Left lung (tissue), 10 donors: ENCODE data around the gene SEC22C. TPM values are rescaled to one million over a fixed set of nuclear protein-coding genes. Genes with fewer than 3 reads are reported as not detected.

Experiments
- ATAC-seq: fragments of 200-7000 bp; cut with Tn5 transposase; one replicate; pipeline ENCODE4 v1.9.1; 2020; ENCODE audit warnings: moderate library complexity
- DNase-seq, 4 donors: peaks; one replicate each; pipeline ENCODE4 v3.0.0-alpha.2; 2013 to 2020
- H3K27ac ChIP-seq, 2 donors: fragments of 200-600 bp; sonication (generic) in 1 of 2; one replicate each; pipeline versions ENCODE4 v1.5.0 to v1.8.0; 2020 to 2021
- H3K27me3 ChIP-seq, 2 donors: fragments of 200-600 bp; sonication (generic) in 1 of 2; one replicate each; pipeline versions ENCODE4 v1.5.0 to v1.8.0; 2020 to 2021
- H3K36me3 ChIP-seq, 2 donors: fragments of 200-600 bp; sonication (generic) in 1 of 2; one replicate each; pipeline versions ENCODE4 v1.5.0 to v1.8.0; 2020 to 2021
- H3K4me1 ChIP-seq, 2 donors: fragments of 200-600 bp; one replicate each; pipeline ENCODE4 v1.8.0; 2021
- H3K4me3 ChIP-seq, 2 donors: fragments of 200-600 bp; sonication (generic) in 1 of 2; one replicate each; pipeline versions ENCODE4 v1.5.0 to v1.8.0; 2020 to 2021; ENCODE audit warnings: mild to moderate bottlenecking in 1 of 2
- H3K9me3 ChIP-seq, 2 donors: fragments of 200-600 bp; sonication (generic) in 1 of 2; one replicate each; pipeline versions ENCODE4 v1.5.0 to v1.8.0; 2020 to 2021
- CTCF ChIP-seq, 2 donors: fragments of 200-600 bp; sonication (generic) in 1 of 2; IDR thresholded peaks; one replicate each; pipeline versions ENCODE4 v1.5.0 to v1.8.0; 2021; ENCODE audit warnings: antibody characterized with exemption in 2 of 2
- intact Hi-C, 2 donors: fragments of 100-400 bp; cut with DNase I; formaldehyde crosslinking; loops; one replicate each; pipeline versions ENCODE4 v1.11.2 to v1.14.2; 2022
- polyA plus RNA-seq, 6 donors: library from polyadenylated mRNA; unstranded; fragments of 120-200 nt; gene quantifications; one replicate each; pipeline ENCODE4 v1.2.1, GENCODE V29; 2013; ENCODE audit not compliant: insufficient read length in 6 of 6
- total RNA-seq, 2 donors: library from RNA; stranded (reverse); fragmentation: NEBNext Ultra II Directional; extraction: Animal tissue kit (Norgen Biotek cat#: 25700); gene quantifications; one replicate each; pipeline ENCODE4 v1.2.1, GENCODE V29; 2021
- donor health status: DM: no; HTN: yes; CAD: no.
- donor health status: DM: no; HTN: no; CAD: no.

Gene SEC22C
- total and polyA plus RNA-seq, 8 donors, result 40.9 to 55.2 (median 46.1) TPM

GRCh38 chr3:42505849-42506410 is 75.8 kb downstream of the SEC22C start:
- Histone ChIP-seq H3K4me1 (peaks cover 7 to 54% of the 10 kb centered on the region in 2 donors), H3K27me3 (peaks cover 7 to 27% of the 10 kb centered on the region in 2 donors), H3K27ac (peak overlapping the region in 1 of 2 donors; percentile 47), H3K9me3 (no peaks in the 10 kb centered on the region), H3K36me3 (no peaks in the 10 kb centered on the region), H3K4me3 (no peak overlapping the region)
- DNase-seq (peak in 1 of 4 donors; percentile 18), ATAC-seq (no peak)
- intact Hi-C loops, result no loop called here
- TF ChIP-seq CTCF (IDR thresholded peaks at IDR 0.05), result no peak

- Histone ChIP-seq H3K36me3 (no peaks in the 10 kb centered on the region), H3K4me1 (peaks cover 7 to 51% of the 10 kb centered on the region in 2 donors), H3K27me3 (peaks cover 8 to 33% of the 10 kb centered on the region in 2 donors), H3K9me3 (no peaks in the 10 kb centered on the region), H3K4me3 (peak overlapping the region in 1 of 2 donors; percentile 49), H3K27ac (peak overlapping the region in 1 of 2 donors; percentile 47)
- no peak for TF ChIP-seq CTCF (IDR thresholded peaks at IDR 0.05)
- intact Hi-C loops, result no loop called here
- no peak for ATAC-seq
- DNase-seq, result peak in 1 of 4 donors; percentile 25
Observed at GRCh38 chr3:42505128-42505848, 76.5 kb downstream of the SEC22C start.

- intact Hi-C loops, result no loop called here
- peak overlapping the region in 1 of 2 donors; percentile 49 for H3K4me3 ChIP-seq
- peaks cover 8 to 41% of the 10 kb centered on the region in 2 donors for H3K27me3 ChIP-seq
- peak overlapping the region; percentile 47 to 56 for H3K27ac ChIP-seq
- no peak for TF ChIP-seq CTCF (IDR thresholded peaks at IDR 0.05)
- DNase-seq, result peak in 1 of 4 donors; percentile 24
- peaks cover 7 to 47% of the 10 kb centered on the region in 2 donors for H3K4me1 ChIP-seq
- H3K36me3 ChIP-seq, result no peaks in the 10 kb centered on the region
- no peaks in the 10 kb centered on the region for H3K9me3 ChIP-seq
- ATAC-seq, result no peak
Observed at GRCh38 chr3:42504334-42505127, 77.2 kb downstream of the SEC22C start.

- TF ChIP-seq CTCF (IDR thresholded peaks at IDR 0.05), result no peak
- Histone ChIP-seq H3K9me3 (no peaks in the 10 kb centered on the region), H3K4me1 (peaks cover 7 to 47% of the 10 kb centered on the region in 2 donors), H3K4me3 (peak overlapping the region in 1 of 2 donors; percentile 49), H3K36me3 (no peaks in the 10 kb centered on the region), H3K27me3 (peaks cover 8 to 47% of the 10 kb centered on the region in 2 donors), H3K27ac (peak overlapping the region; percentile 47 to 56)
- no peak for ATAC-seq
- peak in 1 of 4 donors; percentile 5 for DNase-seq
- intact Hi-C loops, result no loop called here
Observed at GRCh38 chr3:42503957-42504333, 77.8 kb downstream of the SEC22C start.
